ENCODE data around the gene P3H2. TPM values are rescaled to one million over a fixed set of nuclear protein-coding genes. Genes with fewer than 3 reads are reported as not detected.

P3H2 gene
- total RNA-seq, 1 experiment from 2014 or later = 0.03 TPM

- DNase-seq (ENCODE audit: low read depth) = peak; percentile 83
Observed at GRCh38 chr3:190017521-190018288, 103.0 kb downstream of the P3H2 start.

DNA sequence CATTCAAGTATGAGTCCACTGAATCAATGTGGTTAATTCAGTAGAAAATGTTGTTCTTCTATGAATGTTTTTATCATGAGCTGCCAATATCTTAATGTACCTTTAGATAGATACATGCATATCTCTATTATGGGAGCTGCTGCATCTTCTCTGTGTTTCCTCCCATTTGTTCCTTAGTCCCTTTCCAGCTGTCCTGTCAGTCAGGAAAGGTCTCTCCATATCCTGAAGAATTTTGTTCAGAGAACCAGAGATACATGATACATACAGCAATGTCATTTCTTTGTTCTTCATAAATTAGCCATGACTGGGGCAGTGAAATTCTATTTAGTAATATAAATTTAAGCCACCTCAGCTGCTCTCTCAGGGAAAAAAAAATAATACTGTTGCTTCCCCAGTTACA, 103.7 kb downstream of the P3H2 start:
- no peak for DNase-seq (ENCODE audit: low read depth)

- no peak for DNase-seq (ENCODE audit: low read depth)
Observed at GRCh38 chr3:190014940-190015339, 105.8 kb downstream of the P3H2 start.

GRCh38 chr3:190013943-190014924, 106.5 kb downstream of the P3H2 start:
- no peak for DNase-seq (ENCODE audit: low read depth)

- DNase-seq (ENCODE audit: low read depth) = no peak
Observed at GRCh38 chr3:190012784-190013183, 107.9 kb downstream of the P3H2 start.

GRCh38 chr3:190012314-190012782, 108.3 kb downstream of the P3H2 start:
- peak; percentile 88 for DNase-seq (ENCODE audit: low read depth)

GRCh38 chr3:190010486-190010885, 110.2 kb downstream of the P3H2 start:
- DNase-seq (ENCODE audit: low read depth) = no peak

- DNase-seq (ENCODE audit: low read depth) = no peak
Observed at GRCh38 chr3:190009614-190010013, 111.1 kb downstream of the P3H2 start.

- DNase-seq (ENCODE audit: low read depth) = no peak
Observed at GRCh38 chr3:190008432-190008831, 112.3 kb downstream of the P3H2 start.

DNA sequence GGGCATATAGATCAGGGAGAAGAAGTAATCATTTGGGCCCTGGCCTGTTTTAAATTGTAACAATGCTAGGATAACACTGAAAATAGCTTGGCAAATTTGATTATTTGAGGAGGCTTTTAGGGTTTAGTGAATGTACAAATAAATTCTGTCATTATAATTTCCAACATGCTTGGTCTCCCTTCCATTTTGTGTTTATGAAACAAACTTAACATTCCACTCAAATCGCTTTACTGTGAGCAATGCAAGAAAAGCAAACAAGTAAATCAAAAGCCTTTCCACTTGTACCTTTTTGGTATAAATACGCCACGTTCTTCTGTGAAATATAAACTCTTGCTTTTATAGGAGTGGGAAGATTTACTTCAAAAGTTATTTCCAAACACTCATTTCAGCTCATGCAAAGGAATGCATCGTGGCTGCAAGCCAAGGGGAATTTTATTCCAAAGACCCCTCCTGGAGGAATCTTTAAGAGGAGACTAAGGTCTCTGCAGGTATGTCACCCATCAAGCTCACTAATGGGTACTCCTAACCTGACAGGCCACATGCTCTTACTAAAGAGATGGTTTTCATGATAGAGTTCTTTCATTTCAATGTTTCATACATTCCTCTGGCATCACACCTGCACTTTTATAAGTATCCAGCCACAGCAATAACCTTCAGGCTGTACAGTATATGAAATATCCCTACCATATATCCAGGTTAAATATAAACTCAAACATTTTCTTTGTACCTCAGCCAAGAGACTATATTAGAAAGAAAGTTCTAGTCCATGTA, 115.2 kb downstream of the P3H2 start:
- no peak for DNase-seq (ENCODE audit: low read depth)

- no peak for DNase-seq (ENCODE audit: low read depth)
Observed at GRCh38 chr3:190004656-190005055, 116.0 kb downstream of the P3H2 start.

DNA sequence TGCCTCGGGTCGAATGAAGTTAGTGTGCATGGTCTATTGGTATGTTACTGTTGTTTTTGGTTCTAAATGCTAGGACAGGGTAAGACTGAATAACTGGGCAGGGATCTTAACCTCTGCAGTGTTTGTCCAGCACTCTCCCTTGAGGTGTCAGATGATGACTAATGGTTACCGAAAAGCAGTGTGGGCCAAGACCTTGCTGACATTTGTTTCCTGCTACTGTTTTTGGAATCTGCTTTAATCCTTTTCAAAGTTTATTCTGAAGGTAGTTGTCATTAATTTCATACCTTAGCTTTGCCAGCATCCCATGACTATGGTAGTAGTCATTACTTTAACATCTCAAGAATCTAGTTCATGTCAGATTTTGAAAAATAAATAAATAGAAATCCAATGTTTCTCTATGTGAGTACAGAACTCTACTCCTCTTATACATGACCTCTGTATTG, 117.0 kb downstream of the P3H2 start:
- peak; percentile 92 for DNase-seq (ENCODE audit: low read depth)

DNA sequence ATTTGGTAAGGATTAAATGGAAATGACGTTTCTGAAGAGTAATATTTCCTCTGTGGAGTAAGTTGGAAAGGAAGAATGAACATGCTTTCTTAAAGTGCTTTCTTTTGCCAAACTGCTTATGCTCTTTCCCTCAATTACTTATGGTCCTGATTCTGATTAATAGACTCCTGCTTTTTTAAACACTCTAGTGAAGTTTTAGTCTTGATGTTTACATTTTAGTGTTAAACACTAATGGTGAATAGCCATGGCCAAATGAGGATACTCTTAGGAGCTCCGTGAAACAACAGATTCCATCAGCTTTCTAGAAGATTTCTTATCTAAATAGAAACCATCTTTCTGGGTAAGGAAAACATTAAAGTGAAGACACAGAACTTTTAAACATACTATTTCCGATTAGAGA, 117.6 kb downstream of the P3H2 start:
- DNase-seq (ENCODE audit: low read depth) = no peak

DNA sequence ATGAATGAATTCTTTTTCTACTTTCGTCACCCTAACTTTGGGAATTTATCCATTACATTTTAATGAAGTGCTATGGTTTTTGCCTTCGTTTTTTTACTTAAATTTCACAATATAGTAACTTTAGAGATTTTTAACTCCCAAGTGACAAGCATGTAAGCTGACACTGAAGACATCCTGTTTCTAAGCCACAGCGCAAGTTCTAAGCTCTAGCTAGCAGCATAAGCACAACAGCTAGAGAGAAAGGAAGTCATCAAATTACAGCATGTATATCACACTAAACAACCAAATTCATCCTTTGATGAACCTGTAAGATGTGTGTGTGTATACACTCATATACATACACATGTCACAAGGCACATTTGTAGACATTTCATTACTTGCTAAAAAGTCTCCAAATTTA, 119.3 kb downstream of the P3H2 start:
- DNase-seq (ENCODE audit: low read depth) = no peak

DNA sequence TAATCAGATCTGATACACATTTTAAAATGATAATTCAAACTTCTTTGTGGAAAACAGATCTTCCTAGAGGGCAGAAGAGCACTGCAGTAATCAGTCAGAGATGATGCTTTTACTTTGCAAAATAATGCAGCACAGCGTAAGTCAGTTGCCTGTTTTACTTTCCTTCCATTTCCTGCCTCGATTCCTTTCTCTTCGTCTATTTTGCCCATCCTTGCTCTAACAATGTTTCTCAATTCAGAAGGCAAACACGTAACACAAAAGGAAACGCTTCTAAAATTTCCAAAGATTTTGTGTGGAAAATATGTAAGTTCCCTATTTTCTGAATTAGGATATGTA, 119.9 kb downstream of the P3H2 start:
- DNase-seq (ENCODE audit: low read depth) = no peak

- no peak for DNase-seq (ENCODE audit: low read depth)
Observed at GRCh38 chr3:190000187-190000860, 120.4 kb downstream of the P3H2 start.

DNA sequence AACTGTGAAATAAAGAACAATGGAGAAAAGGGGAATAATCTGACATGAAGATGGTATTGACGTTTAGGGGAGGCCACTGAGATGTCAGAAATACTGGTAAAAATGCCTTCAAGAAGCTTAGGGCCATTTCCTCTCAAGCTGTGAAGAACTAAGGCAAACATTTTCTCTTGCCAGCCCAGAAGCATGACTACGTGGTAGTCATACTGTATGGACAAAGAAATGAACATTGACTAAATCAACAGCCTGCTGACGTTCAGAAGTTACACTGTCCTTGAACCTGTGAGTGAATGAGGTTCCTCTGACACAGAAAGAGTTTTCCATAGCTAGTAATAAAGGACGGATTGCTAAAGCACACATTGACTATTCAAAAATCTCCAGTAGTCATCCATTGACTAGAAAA, 121.0 kb downstream of the P3H2 start:
- peak; percentile 25 for DNase-seq (ENCODE audit: low read depth)

GRCh38 chr3:189995129-189995528, 125.6 kb downstream of the P3H2 start:
- peak; percentile 44 for DNase-seq (ENCODE audit: low read depth)

- DNase-seq (ENCODE audit: low read depth) = no peak
Observed at GRCh38 chr3:189990826-189991225, 129.9 kb downstream of the P3H2 start.

DNA sequence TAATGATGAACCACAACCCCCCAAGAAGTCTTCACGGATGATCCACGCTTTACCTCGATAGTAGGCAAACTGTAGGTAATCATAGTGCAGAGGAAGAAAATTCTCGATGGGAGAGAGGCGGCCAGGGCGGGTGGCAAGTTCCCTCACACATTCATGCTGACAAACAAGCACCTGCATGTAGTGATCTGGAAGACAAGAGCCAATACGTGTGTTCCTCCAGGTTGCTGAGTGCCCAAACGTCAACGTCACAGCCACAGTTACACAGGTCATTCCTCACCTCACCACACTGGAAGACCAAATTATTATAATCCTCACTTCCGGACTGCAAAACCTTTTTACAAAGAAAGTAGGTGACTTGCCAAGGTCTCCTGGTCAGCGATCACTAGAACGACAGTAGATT, 131.8 kb downstream of the P3H2 start:
- no peak for DNase-seq (ENCODE audit: low read depth)

- DNase-seq (ENCODE audit: low read depth) = no peak
Observed at GRCh38 chr3:189988322-189988721, 132.4 kb downstream of the P3H2 start.
